Smooth muscle cell (in vitro differentiated cells): Measurements from ENCODE around the gene CHAF1A. TPM values are rescaled to one million over a fixed set of nuclear protein-coding genes. Genes with fewer than 3 reads are reported as not detected.
A peak's percentile ranks its signal among the peaks of the same experiment; 100 is the strongest.

Experiments used
- DNase-seq: peaks from one replicate; lab custom pipeline; 2025; ENCODE audit not compliant: unreplicated experiment; lab: John Stamatoyannopoulos, UW
- H2AFZ ChIP-seq: fragments of 200-600 bp; sonication (generic); 2 replicates; pipeline ENCODE4 v1.6.0; 2016; ENCODE audit warnings: antibody characterized with exemption, low read depth, mild to moderate bottlenecking
- H3F3A ChIP-seq: fragments of 200-600 bp; sonication (generic); 2 replicates; pipeline ENCODE4 v1.6.0; 2017; ENCODE audit warnings: antibody characterized with exemption, low read depth
- H3K27ac ChIP-seq: fragments of 200-600 bp; sonication (generic); 2 replicates; pipeline ENCODE4 v1.5.1; 2016; ENCODE audit warnings: low read depth, mild to moderate bottlenecking
- H3K27me3 ChIP-seq: fragments of 200-600 bp; sonication (generic); 2 replicates; pipeline ENCODE4 v1.6.1; 2016; ENCODE audit warnings: low read depth, mild to moderate bottlenecking
- H3K36me3 ChIP-seq: fragments of 200-600 bp; sonication (generic); 2 replicates; pipeline ENCODE4 v1.5.1; 2016; ENCODE audit warnings: low read depth
- H3K4me1 ChIP-seq: fragments of 200-600 bp; sonication (generic); 2 replicates; pipeline ENCODE4 v1.5.1; 2016; ENCODE audit warnings: low read depth
- H3K4me2 ChIP-seq: fragments of 200-600 bp; sonication (generic); 2 replicates; pipeline ENCODE4 v1.6.0; 2016; ENCODE audit warnings: mild to moderate bottlenecking
- H3K4me3 ChIP-seq: fragments of 200-600 bp; sonication (generic); 2 replicates; pipeline ENCODE4 v1.5.1; 2016; ENCODE audit warnings: mild to moderate bottlenecking
- H3K79me2 ChIP-seq: fragments of 200-600 bp; sonication (generic); 2 replicates; pipeline ENCODE4 v1.6.0; 2016; ENCODE audit warnings: low read depth, mild to moderate bottlenecking
- H3K9ac ChIP-seq: fragments of 200-600 bp; sonication (generic); 2 replicates; pipeline ENCODE4 v1.6.0; 2016; ENCODE audit warnings: low read depth
- H3K9me3 ChIP-seq: fragments of 200-600 bp; sonication (generic); replicated peaks from 2 replicates; pipeline ENCODE4 v1.5.1; 2016; ENCODE audit warnings: low read depth
- H4K20me1 ChIP-seq: fragments of 200-600 bp; sonication (generic); 2 replicates; pipeline ENCODE4 v1.6.0; 2016; ENCODE audit warnings: low read depth
- CTCF ChIP-seq: fragments of 200-600 bp; sonication (generic); IDR thresholded peaks from 2 replicates; pipeline ENCODE4 v1.5.1; 2017; ENCODE audit warnings: borderline replicate concordance, mild to moderate bottlenecking, antibody characterized with exemption; ENCODE audit not compliant: insufficient read depth, poor library complexity, severe bottlenecking
- WGBS: methylation state at CpG from one replicate; pipeline ENCODE4 v1.1.7; 2016; ENCODE audit warnings: low lambda C conversion rate; 5-methylcytosine and 5-hydroxymethylcytosine counted together
- polyA plus RNA-seq: library from polyadenylated mRNA; unstranded; fragments of >200 nt; fragmentation: Nextera tagmentation; extraction: Ambion mirVana; gene quantifications from 2 replicates; pipeline ENCODE4 v1.2.1, GENCODE V29; 2016
- total RNA-seq: library from RNA; depleted of rRNA; stranded (reverse); fragments of >200 nt; gene quantifications from 2 replicates; pipeline ENCODE4 v1.2.3, GENCODE V29; 2014

The CHAF1A gene
- total and polyA plus RNA-seq, 2 experiments from 2014 or later: 3.8 to 11.4 TPM

- peak overlapping the region; percentile 84 for H2AFZ ChIP-seq
- peaks cover 8% of the 10 kb centered on the region for H3F3A ChIP-seq
- peak overlapping the region; percentile 69 for H3K4me3 ChIP-seq
- H3K79me2 ChIP-seq: peaks cover 66% of the 10 kb centered on the region
- TF ChIP-seq CTCF: no peak
- peak overlapping the region; percentile 89 for H3K9ac ChIP-seq
- 6% methylated on average over 31 of the region's 32 CpGs for WGBS
- H3K27me3 ChIP-seq: no peaks in the 10 kb centered on the region
- no peak overlapping the region for H3K27ac ChIP-seq
- H3K9me3 ChIP-seq: no peaks in the 10 kb centered on the region
- no peak for DNase-seq
- H4K20me1 ChIP-seq: peaks cover 17% of the 10 kb centered on the region
- H3K4me1 ChIP-seq: peaks cover 17% of the 10 kb centered on the region
- no peaks in the 10 kb centered on the region for H3K36me3 ChIP-seq
- H3K4me2 ChIP-seq: peak overlapping the region; percentile 97
Observed at GRCh38 chr19:4403005-4403761, 743 bp downstream of the CHAF1A start.

GRCh38 chr19:4405977-4406376 is 3.5 kb downstream of the CHAF1A start:
- Histone ChIP-seq H3K9ac (no peak overlapping the region), H3K4me1 (peaks cover 10% of the 10 kb centered on the region), H3K27me3 (no peaks in the 10 kb centered on the region), H3K4me2 (no peak overlapping the region), H3K27ac (no peak overlapping the region), H3K4me3 (no peak overlapping the region), H3K79me2 (peaks cover 50% of the 10 kb centered on the region), H3F3A (peaks cover 5% of the 10 kb centered on the region), H4K20me1 (no peaks in the 10 kb centered on the region), H3K36me3 (no peaks in the 10 kb centered on the region), H2AFZ (no peak overlapping the region), H3K9me3 (no peaks in the 10 kb centered on the region)
- no peak for TF ChIP-seq CTCF
- WGBS: 94% methylated on average over 8 of the region's 8 CpGs
- DNase-seq: no peak

DNA sequence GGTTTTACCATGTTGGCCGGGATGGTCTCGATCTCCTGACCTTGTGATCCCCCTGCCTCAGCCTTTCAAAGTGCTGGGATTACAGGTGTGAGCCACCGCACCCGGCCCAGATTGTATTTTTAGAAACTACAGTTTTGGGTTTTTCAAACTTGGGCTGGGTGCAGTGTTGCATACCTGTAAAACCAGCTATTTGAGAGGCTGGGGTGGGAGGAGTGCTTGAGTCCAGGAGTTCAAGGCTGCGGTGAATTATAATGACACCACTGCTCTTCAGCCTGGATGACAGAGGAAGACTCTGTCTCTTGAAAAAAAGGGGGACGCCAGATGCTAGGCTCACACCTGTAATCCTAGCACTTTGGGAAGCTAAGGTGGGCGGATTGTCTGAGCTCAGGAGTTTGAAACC is 4.2 kb downstream of the CHAF1A start:
- no peaks in the 10 kb centered on the region for H3K27me3 ChIP-seq
- no peak overlapping the region for H3K4me2 ChIP-seq
- no peaks in the 10 kb centered on the region for H3K9me3 ChIP-seq
- DNase-seq: no peak
- H4K20me1 ChIP-seq: no peaks in the 10 kb centered on the region
- H3K36me3 ChIP-seq: no peaks in the 10 kb centered on the region
- 92% methylated on average over 7 of the region's 7 CpGs for WGBS
- H3K27ac ChIP-seq: no peak overlapping the region
- H2AFZ ChIP-seq: no peak overlapping the region
- no peak for TF ChIP-seq CTCF
- H3F3A ChIP-seq: peaks cover 4% of the 10 kb centered on the region
- no peak overlapping the region for H3K4me3 ChIP-seq
- H3K4me1 ChIP-seq: peaks cover 9% of the 10 kb centered on the region
- H3K79me2 ChIP-seq: peaks cover 50% of the 10 kb centered on the region
- H3K9ac ChIP-seq: no peak overlapping the region
